Karpas-422 (cell line): Measurements from ENCODE around the gene SNUPN. TPM values are rescaled to one million over a fixed set of nuclear protein-coding genes. Genes with fewer than 3 reads are reported as not detected.
"Not testable (repeated sequence)": the region's sequence is repeated elsewhere in the genome, so short reads cannot be mapped to it uniquely, and the experiment has no call there.

Experiments used
- DNase-seq: peaks from one replicate; pipeline ENCODE4 v3.0.0-alpha.2; 2015
- H2AFZ ChIP-seq: fragments of 200-600 bp; sonication (generic); 2 replicates; pipeline ENCODE4 v1.6.1; 2014; ENCODE audit warnings: antibody characterized with exemption, low read length, mixed read lengths
- H3K27ac ChIP-seq: fragments of 200-600 bp; sonication (generic); 2 replicates; pipeline ENCODE4 v1.5.1; 2014; ENCODE audit warnings: mild to moderate bottlenecking, low read length, moderate library complexity
- H3K27me3 ChIP-seq: fragments of 200-600 bp; sonication (generic); 2 replicates; pipeline ENCODE4 v1.6.1; 2014; ENCODE audit warnings: low read length, mixed read lengths
- H3K36me3 ChIP-seq: fragments of 200-600 bp; sonication (generic); 2 replicates; pipeline ENCODE4 v1.6.1; 2014; ENCODE audit warnings: low read length, mixed read lengths; ENCODE audit not compliant: insufficient read depth
- H3K4me1 ChIP-seq: fragments of 200-600 bp; sonication (generic); 2 replicates; pipeline ENCODE4 v1.6.1; 2014; ENCODE audit warnings: mild to moderate bottlenecking, low read length, mixed read lengths
- H3K4me2 ChIP-seq: fragments of 200-600 bp; sonication (generic); 2 replicates; pipeline ENCODE4 v1.6.1; 2014; ENCODE audit warnings: low read length, low read depth, mild to moderate bottlenecking; ENCODE audit not compliant: poor library complexity, severe bottlenecking
- H3K4me3 ChIP-seq: fragments of 200-600 bp; sonication (generic); 2 replicates; pipeline ENCODE4 v1.5.1; 2014; ENCODE audit warnings: mild to moderate bottlenecking, antibody characterized with exemption, low read length, mixed read lengths
- H3K79me2 ChIP-seq: fragments of 200-600 bp; sonication (generic); 2 replicates; pipeline ENCODE4 v1.6.1; 2014; ENCODE audit warnings: mild to moderate bottlenecking, low read length, mixed read lengths
- H3K9ac ChIP-seq: fragments of 200-600 bp; sonication (generic); 2 replicates; pipeline ENCODE4 v1.6.0; 2014; ENCODE audit warnings: low read length
- H3K9me2 ChIP-seq: fragments of 200-600 bp; sonication (generic), shearing (Covaris generic); replicated peaks from 2 replicates; pipeline ENCODE4 v1.6.0; 2014; ENCODE audit warnings: mild to moderate bottlenecking, low read length, moderate library complexity; ENCODE audit not compliant: insufficient read depth
- H3K9me3 ChIP-seq: fragments of 300-700, 200-600 bp; sonication (generic); 2 replicates; pipeline ENCODE4 v1.6.1; 2014; ENCODE audit warnings: low read length, mixed read lengths
- H4K20me1 ChIP-seq: fragments of 200-600 bp; sonication (generic); 2 replicates; pipeline ENCODE4 v1.6.1; 2014; ENCODE audit warnings: mild to moderate bottlenecking, antibody characterized with exemption, low read length, low read depth; ENCODE audit not compliant: insufficient read depth
- total RNA-seq: library from RNA; depleted of rRNA; stranded (reverse); fragments of >200 nt; shearing (Covaris generic); gene quantifications from 2 replicates; pipeline ENCODE4 v1.2.3, GENCODE V29; 2014; ENCODE audit warnings: low replicate concordance

The SNUPN gene
- total RNA-seq, 1 experiment from 2014 or later: 18.9 TPM

DNA sequence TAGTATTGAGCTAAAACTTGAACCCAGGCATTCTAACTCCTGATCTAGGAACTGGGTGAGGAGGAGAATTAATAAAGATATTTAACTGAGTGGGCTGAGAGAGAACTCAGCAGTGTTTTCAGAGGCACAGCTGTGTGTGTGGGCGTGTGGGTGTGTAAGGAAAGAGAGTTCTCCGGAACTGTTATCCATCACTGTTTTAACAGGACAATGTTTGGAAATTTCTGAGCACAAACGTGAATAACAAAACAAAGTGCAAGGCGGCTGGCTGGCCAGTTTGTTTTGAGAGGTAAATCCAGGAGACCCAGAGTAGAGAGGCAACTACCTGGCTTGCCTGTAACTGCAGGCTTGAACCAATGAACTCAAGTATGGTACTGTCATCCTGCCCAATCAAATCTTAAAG is 41.4 kb downstream of the SNUPN start:
- no peak for DNase-seq
- Histone ChIP-seq H3K9ac (no peak overlapping the region), H2AFZ (no peak overlapping the region), H3K27ac (no peak overlapping the region), H3K36me3 (no peaks in the 10 kb centered on the region), H3K9me3 (no peaks in the 10 kb centered on the region), H3K4me2 (no peak overlapping the region), H3K27me3 (no peaks in the 10 kb centered on the region), H3K79me2 (no peaks in the 10 kb centered on the region), H3K4me3 (no peak overlapping the region), H3K9me2 (no peaks in the 10 kb centered on the region), H4K20me1 (no peaks in the 10 kb centered on the region), H3K4me1 (peaks cover 7% of the 10 kb centered on the region)

GRCh38 chr15:75583701-75584100 is 41.8 kb downstream of the SNUPN start:
- no peak for DNase-seq
- no peaks in the 10 kb centered on the region for H3K27me3 ChIP-seq
- no peak overlapping the region for H3K27ac ChIP-seq
- peaks cover 7% of the 10 kb centered on the region for H3K4me1 ChIP-seq
- no peak overlapping the region for H3K4me3 ChIP-seq
- H3K9me2 ChIP-seq: no peaks in the 10 kb centered on the region
- no peaks in the 10 kb centered on the region for H3K36me3 ChIP-seq
- peaks cover 3% of the 10 kb centered on the region; the same call in 1 of the 2 replicates for H3K79me2 ChIP-seq
- H3K9me3 ChIP-seq: no peaks in the 10 kb centered on the region
- H2AFZ ChIP-seq: no peak overlapping the region
- H3K9ac ChIP-seq: no peak overlapping the region
- H4K20me1 ChIP-seq: no peaks in the 10 kb centered on the region
- H3K4me2 ChIP-seq: no peak overlapping the region

DNA sequence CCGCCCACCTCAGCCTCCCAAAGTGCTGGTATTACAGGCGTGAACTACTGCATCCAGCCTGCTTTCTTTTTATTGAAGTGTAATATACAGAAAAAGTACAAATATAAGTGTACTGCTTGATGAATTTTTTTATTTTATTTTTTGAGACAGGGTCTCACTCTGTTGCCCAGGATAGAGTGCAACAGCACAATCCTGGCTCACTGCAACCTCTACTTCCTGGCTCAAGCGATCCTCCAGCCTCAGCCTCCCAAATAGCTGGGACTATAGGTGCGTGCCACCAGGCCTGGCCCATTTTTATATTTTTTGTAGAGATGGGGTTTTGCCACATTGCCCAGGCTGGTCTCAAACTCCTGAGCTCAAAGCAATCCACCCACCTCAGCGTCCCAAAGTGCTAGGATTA is 42.6 kb downstream of the SNUPN start:
- H3K36me3 ChIP-seq, H3K9me2 ChIP-seq, DNase-seq, H3K27ac ChIP-seq, H3K27me3 ChIP-seq, H3K4me1 ChIP-seq, H3K9me3 ChIP-seq, H4K20me1 ChIP-seq, H2AFZ ChIP-seq, H3K9ac ChIP-seq, H3K4me2 ChIP-seq, H3K4me3 ChIP-seq: not testable (repeated sequence)
- peaks cover 10% of the 10 kb centered on the region for H3K79me2 ChIP-seq

DNA sequence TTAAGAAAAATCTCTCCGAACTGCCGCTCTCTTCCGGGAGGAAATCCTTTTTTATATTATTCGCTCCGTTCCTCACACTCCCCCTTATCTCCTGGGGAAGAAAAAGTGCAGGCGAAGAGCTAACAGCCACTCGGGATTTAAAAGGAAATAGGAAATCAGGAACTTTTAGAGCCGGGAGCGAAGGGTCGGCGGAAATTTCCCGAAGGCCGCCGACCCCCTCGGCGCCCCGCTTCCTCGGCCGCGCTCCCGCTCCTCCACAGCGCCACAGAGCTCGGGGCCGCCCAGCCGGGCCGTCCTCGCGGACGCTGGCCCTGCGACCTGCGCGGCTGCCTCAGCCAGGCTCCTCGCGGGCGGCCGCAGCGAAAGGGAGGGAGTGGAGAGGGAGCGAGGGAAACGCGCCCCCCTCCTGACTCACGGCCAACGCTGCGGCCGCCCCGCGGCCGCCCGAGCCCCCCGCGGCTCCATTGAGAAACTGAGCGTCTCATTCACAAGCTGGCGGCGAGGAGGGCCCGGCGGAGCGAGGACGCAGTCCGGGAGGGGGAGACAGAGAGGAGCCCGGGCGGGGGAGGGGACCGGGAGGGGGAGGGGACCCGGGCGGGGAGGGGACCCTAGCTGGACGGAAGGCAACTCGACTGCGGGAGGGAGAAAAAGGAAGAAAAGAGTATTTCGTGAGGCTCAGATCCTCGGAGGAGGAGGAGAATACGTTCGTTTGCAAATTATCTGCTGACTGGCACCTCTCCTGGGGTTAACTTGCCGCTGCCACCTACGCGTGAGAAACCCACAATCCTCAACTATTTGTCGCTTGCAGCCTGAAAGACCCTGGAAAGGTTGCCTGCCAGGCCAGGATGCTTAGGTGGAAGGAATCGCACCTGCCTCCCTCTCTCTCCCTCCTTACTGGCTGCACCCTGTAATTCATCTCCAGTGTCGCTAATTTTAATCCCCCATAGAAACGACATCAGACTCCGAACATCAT is 46.3 kb downstream of the SNUPN start, which contains the start of gene PTPN9:
Gene PTPN9 (minus strand): TSS at position 368 of the 973 bp plus-strand sequence. CDS start 539 bp downstream, outside the sequence.
- no peaks in the 10 kb centered on the region for H4K20me1 ChIP-seq
- peaks cover 26% of the 10 kb centered on the region for H3K4me1 ChIP-seq
- DNase-seq: peak; percentile 92
- H3K27ac ChIP-seq: peak within 1 kb of the TSS; percentile 92
- peak within 1 kb of the TSS; percentile 98 for H3K9ac ChIP-seq
- H3K79me2 ChIP-seq: peaks cover 42% of the 10 kb centered on the region
- H3K4me2 ChIP-seq: peak within 1 kb of the TSS; percentile 79
- H3K4me3 ChIP-seq: peak within 1 kb of the TSS; percentile 90
- no peaks in the 10 kb centered on the region for H3K36me3 ChIP-seq
- H3K9me3 ChIP-seq: no peaks in the 10 kb centered on the region
- peak within 1 kb of the TSS; percentile 83 for H2AFZ ChIP-seq
- no peaks in the 10 kb centered on the region for H3K9me2 ChIP-seq
- no peaks in the 10 kb centered on the region for H3K27me3 ChIP-seq

GRCh38 chr15:75578173-75578947 is 47.2 kb downstream of the SNUPN start:
- Histone ChIP-seq H3K27me3 (no peaks in the 10 kb centered on the region), H2AFZ (peak overlapping the region; percentile 56), H3K4me3 (peak overlapping the region; percentile 90), H3K79me2 (peaks cover 51% of the 10 kb centered on the region), H3K27ac (peak overlapping the region; percentile 92), H3K9me2 (no peaks in the 10 kb centered on the region), H3K4me2 (peak overlapping the region; percentile 79), H3K4me1 (peaks cover 35% of the 10 kb centered on the region), H3K9me3 (no peaks in the 10 kb centered on the region), H4K20me1 (no peaks in the 10 kb centered on the region), H3K9ac (peak overlapping the region; percentile 98), H3K36me3 (no peaks in the 10 kb centered on the region)
- peak; percentile 79 for DNase-seq

GRCh38 chr15:75577401-75578172 is 47.9 kb downstream of the SNUPN start:
- peak overlapping the region; percentile 38; the same call in 1 of the 2 replicates for H2AFZ ChIP-seq
- H3K4me3 ChIP-seq: peak overlapping the region; percentile 90
- H3K36me3 ChIP-seq: no peaks in the 10 kb centered on the region
- no peaks in the 10 kb centered on the region for H3K27me3 ChIP-seq
- peaks cover 41% of the 10 kb centered on the region for H3K4me1 ChIP-seq
- no peaks in the 10 kb centered on the region for H3K9me3 ChIP-seq
- no peaks in the 10 kb centered on the region for H4K20me1 ChIP-seq
- H3K9ac ChIP-seq: peak overlapping the region; percentile 98
- H3K79me2 ChIP-seq: peaks cover 59% of the 10 kb centered on the region
- peak overlapping the region; percentile 92 for H3K27ac ChIP-seq
- peak overlapping the region; percentile 79 for H3K4me2 ChIP-seq
- H3K9me2 ChIP-seq: no peaks in the 10 kb centered on the region
- DNase-seq: peak; percentile 58

DNA sequence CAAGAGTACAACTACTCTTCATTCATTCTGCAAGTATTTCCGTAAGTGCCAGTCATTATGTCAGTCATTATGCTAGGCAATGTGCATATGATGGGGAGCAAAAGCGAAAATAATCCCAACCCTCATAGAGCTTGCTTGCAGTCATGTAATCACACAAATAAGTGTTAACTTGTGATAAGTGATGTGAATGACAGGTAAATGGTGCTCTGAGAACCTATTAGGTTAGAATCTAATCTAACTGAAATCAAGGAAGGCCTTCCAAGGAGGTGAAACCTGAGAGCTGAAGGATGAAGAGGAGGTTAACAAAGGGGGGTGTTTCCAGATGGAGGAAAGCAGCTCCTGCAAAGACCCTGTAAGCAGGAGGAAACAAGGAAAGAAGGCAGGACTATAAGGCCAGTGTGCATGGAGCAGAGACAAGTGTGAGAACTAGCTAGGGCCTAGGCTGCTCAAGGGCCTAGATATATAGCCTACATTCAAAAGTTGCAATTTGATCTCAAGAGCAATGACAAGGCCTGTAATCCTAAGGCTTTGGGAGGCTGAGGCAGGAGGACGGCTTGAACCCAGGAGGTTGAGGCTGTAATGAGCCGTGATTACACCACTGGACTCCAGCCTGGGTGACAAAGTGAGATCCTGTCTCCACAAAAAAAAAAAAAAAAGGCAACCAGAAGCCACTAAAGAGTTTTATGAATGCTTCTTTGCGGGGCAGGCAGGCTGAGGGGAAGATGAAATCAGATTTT is 51.7 kb downstream of the SNUPN start:
- H3K9me2 ChIP-seq: no peaks in the 10 kb centered on the region
- peak overlapping the region; percentile 23 for H3K9ac ChIP-seq
- H3K9me3 ChIP-seq: no peaks in the 10 kb centered on the region
- no peak for DNase-seq
- H3K4me2 ChIP-seq: peak overlapping the region; percentile 28
- no peaks in the 10 kb centered on the region for H4K20me1 ChIP-seq
- peak overlapping the region; percentile 23; the same call in 1 of the 2 replicates for H3K27ac ChIP-seq
- H3K4me3 ChIP-seq: no peak overlapping the region
- peaks cover 7% of the 10 kb centered on the region; the same call in 1 of the 2 replicates for H3K36me3 ChIP-seq
- no peaks in the 10 kb centered on the region for H3K27me3 ChIP-seq
- H3K4me1 ChIP-seq: peaks cover 34% of the 10 kb centered on the region
- peaks cover 93% of the 10 kb centered on the region for H3K79me2 ChIP-seq
- no peak overlapping the region for H2AFZ ChIP-seq
